Activated gamma-delta T cell (primary cell): ENCODE results near the gene DTWD2.
"Not testable (repeated sequence)": the region's sequence is repeated elsewhere in the genome, so short reads cannot be mapped to it uniquely, and the experiment has no call there.

Source experiments
- DNase-seq: peaks from one replicate; lab custom pipeline; 2025; lab: John Stamatoyannopoulos, UW

The DTWD2 gene

GRCh38 chr5:118996098-118996497 lies 7.8 kb upstream of the DTWD2 start:
- no peak for DNase-seq

- no peak for DNase-seq
These were observed 6.2 kb upstream of the DTWD2 start for GRCh38 chr5:118994595-118994994.

DNA sequence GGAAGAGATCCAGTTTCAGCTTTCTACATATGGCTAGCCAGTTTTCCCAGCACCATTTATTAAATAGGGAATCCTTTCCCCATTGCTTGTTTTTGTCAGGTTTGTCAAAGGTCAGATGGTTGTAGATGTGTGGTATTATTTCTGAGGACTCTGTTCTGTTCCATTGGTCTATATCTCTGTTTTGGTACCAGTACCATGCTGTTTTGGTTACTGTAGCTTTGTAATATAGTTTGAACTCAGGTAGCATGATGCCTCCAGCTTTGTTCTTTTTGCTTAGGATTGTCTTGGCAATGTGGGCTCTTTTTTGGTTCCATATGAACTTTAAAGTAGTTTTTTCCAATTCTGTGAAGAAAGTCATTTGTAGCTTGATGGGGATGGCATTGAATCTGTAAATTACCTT lies 4.8 kb upstream of the DTWD2 start:
- not testable (repeated sequence) for DNase-seq

DNA sequence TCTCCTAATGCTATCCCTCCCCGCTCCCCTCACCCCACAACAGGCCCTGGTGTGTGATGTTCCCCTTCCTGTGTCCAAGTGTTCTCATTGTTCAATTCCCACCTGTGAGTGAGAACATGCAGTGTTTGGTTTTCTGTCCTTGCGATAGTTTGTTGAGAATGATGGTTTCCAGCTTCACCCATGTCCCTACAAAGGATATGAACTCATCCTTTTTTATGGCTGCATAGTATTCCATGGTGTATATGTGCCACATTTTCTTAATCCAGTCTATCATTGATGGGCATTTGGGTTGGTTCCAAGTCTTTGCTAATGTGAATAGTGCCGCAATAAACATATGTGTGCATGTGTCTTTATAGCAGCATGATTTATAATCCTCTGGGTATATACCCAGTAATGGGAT lies 3.7 kb upstream of the DTWD2 start:
- not testable (repeated sequence) for DNase-seq

DNA sequence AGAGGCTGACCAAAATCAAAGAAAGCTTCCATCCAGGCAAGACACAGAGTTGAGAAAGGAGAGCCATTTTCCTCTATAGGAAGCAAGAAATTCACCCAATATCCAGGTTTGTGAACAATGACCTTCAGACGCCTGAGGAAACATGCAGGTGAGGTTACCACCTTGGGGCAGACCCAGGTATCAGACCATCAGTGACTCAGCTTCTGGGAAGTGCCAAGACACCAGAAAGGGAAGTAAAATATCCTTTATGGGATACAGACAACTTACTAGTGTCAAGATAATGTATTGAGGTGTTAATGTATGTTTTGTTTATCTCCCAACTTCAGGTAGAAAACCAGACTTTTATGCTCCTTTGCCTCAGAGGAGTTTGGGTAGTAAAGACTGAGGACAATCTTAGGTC lies 2.2 kb upstream of the DTWD2 start:
- DNase-seq, result no peak

DNA sequence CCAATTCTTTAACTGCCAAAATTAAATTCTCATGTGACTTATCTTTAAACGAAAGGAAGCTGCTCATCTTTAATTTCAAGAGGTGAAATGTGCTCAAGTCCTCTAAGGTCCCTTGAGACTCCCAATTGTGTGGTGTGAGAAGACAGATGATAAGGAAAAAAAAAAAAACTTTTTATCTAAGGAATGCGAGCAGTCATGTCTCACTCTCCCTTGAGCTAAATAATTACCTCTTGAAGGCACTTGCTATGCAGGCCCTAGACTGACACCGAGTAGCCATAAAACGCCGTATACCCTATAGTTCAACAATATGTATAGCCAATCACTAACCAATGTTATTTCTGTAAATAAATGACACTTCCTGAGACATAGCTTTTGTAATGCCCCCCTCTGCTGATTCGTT lies 1.5 kb upstream of the DTWD2 start:
- DNase-seq, result no peak

GRCh38 chr5:118988866-118989180 lies 476 bp upstream of the DTWD2 start:
- no peak for DNase-seq

GRCh38 chr5:118984602-118985001 lies 3.7 kb downstream of the DTWD2 start:
- no peak for DNase-seq

DNA sequence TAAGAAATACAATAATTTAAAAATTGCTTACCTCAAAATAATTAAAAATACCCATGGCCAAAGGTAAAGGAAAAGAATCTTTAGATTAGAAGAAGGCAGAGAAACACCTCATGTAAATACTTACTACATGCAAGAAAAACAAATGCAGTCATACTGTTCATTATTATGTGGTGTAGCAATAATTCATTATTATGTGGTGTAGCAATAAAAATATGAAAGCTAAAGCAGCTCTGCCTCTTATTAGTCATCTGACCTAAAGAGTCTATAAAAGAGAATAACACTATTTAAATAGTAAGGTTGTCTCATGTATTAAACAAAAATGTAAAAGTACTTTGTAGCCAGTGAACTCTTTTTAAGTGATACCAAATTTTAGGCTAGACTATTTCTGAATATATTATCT lies 6.6 kb downstream of the DTWD2 start:
- DNase-seq, result no peak

DNA sequence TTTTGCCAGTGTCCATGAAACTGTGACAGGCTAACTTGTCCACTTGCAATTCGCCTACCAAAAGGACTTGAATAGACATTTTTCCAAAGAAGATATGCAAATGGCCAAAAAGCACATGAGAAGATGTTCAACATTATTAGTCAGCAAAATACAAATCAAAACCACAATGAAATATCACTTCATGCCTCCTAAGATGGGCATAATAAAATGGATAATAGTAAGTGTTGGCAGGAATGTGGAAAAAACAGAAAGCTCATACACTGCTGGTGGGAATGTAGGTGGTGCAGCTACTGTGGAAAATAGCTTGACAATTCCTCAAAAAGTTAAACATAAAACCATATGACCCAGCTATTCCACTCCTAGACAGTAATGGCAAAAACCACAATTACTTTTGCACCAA lies 7.9 kb downstream of the DTWD2 start:
- DNase-seq, result no peak

GRCh38 chr5:118980017-118980416 lies 8.3 kb downstream of the DTWD2 start:
- no peak for DNase-seq

DNA sequence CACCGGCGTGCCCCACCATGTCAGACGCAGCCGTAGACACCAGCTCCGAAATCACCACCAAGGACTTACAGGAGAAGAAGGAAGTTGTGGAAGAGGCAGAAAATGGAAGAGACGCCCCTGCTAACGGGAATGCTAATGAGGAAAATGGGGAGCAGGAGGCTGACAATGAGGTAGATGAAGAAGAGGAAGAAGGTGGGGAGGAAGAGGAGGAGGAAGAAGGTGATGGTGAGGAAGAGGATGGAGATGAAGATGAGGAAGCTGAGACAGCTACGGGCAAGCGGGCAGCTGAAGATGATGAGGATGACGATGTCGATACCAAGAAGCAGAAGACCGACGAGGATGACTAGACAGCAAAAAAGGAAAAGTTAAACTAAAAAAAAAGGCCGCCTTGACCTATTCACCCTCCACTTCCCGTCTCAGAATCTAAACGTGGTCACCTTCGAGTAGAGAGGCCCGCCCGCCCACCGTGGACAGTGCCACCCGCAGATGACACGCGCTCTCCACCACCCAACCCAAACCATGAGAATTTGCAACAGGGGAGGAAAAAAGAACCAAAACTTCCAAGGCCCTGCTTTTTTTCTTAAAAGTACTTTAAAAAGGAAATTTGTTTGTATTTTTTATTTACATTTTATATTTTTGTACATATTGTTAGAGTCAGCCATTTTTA lies 14.4 kb downstream of the DTWD2 start:
- not testable (repeated sequence) for DNase-seq

GRCh38 chr5:118968925-118969375 lies 19.4 kb downstream of the DTWD2 start:
- DNase-seq, result no peak

- no peak for DNase-seq
These were observed 19.9 kb downstream of the DTWD2 start for GRCh38 chr5:118968406-118968911.

GRCh38 chr5:118967059-118967508 lies 21.3 kb downstream of the DTWD2 start:
- DNase-seq, result no peak

- DNase-seq, result no peak
These were observed 22.5 kb downstream of the DTWD2 start for GRCh38 chr5:118965890-118966289.

DNA sequence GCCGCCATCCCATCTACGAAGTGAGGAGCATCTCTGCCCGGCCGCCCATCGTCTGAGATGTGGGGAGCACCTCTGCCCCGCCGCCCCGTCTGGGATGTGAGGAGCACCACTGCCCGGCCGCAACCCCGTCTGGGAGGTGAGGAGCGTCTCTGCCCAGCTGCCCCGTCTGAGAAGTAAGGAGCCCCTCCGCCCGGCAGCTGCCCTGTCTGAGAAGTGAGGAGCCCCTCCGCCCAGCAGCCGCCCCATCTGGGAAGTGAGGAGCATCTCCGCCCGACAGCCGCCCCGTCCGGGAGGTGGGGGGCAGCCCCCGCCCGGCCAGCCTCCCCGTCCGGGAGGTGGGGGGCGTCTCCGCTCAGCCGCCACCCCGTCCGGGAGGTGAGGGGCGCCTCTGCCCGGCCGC lies 23.4 kb downstream of the DTWD2 start:
- not testable (repeated sequence) for DNase-seq

- not testable (repeated sequence) for DNase-seq
These were observed 24.0 kb downstream of the DTWD2 start for GRCh38 chr5:118964388-118964787.

DNA sequence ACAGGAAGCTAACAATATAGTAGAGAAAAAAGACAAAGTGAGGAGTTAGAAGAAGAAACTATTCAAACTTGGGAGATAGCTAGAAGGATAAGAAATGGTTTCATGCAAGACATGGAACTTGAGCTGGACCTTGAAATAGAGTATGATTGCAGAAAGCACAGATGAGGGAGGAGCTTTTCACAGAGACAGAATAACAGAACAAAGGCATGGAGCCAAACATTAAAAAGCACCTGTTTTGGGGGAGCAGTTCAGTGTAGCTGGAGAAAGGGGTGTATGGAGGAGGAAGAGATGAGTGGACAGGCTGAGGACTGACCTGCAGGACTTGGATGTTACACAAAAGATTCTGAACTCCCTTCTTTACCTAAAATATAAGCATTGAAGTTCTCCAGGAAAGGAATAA lies 25.2 kb downstream of the DTWD2 start:
- DNase-seq, result no peak

GRCh38 chr5:118960557-118960956 lies 27.8 kb downstream of the DTWD2 start:
- DNase-seq, result no peak

- no peak for DNase-seq
These were observed 31.6 kb downstream of the DTWD2 start for GRCh38 chr5:118956727-118957126.

- DNase-seq, result no peak
These were observed 34.7 kb downstream of the DTWD2 start for GRCh38 chr5:118953652-118954005.

DNA sequence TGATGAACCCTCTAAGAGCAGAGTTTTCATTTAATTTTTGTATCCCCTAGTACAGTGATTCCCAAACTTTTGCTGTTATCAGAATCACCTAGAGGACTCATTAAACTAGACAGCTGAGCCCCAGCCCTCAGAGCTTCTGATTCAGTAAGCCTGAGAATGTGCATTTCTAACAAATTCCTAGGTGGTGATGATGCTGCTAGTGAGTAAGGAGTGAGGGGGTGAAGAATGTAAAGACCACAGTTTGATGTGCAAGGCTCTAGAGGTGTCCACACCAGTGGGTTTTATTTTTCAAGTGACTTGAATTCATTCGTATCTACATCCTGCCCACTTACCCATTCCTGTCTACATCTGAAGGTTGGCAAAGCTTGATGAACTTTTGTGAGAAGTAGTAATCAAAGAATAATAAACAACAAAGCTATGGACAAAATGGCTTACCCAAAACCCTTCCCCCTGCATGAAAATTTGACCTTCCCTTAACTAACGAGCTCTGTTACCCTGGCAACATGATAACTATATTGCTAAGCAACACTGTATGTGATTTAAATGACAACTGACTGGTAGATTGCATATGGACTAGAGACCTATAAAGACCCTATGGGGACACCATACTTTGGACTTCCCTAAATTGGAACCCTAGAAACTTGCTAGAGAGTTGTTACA lies 35.2 kb downstream of the DTWD2 start:
- DNase-seq, result no peak

GRCh38 chr5:118952306-118952705 lies 36.0 kb downstream of the DTWD2 start:
- not testable (repeated sequence) for DNase-seq
